K562 (cell line): ENCODE results near the gene PPP2R1A. TPM values are rescaled to one million over a fixed set of nuclear protein-coding genes. Genes with fewer than 3 reads are reported as not detected.

Experiments used
- ATAC-seq: fragments of 200-7000 bp; cut with Tn5 transposase; 3 replicates; pipeline ENCODE4 v1.9.1; 2020; ENCODE audit warnings: moderate library complexity
- BruUV-seq: library from RNA; stranded (reverse); fragments of 400-500 nt; replicated peaks from 2 replicates; lab custom pipeline; 2021; lab: Mats Ljungman, UMichigan
- CTCF ChIA-PET: fragments of 300-600 bp; formaldehyde crosslinking; extraction: SDS; loops from one replicate; lab custom pipeline; 2021; ENCODE audit warnings: low intra/inter-chr PET ratio; lab: Yijun Ruan, JAX
- POLR2A ChIA-PET: fragments of 300-600, 350-650 bp; sonication (Branson Sonifier 250); formaldehyde crosslinking; extraction: SDS; loops from one replicate; lab custom pipeline; 2021; ENCODE audit warnings: antibody characterized with exemption, inconsistent platforms; lab: Yijun Ruan, JAX
- DNase-seq, 4 experiments: peaks; one replicate each; pipeline versions ENCODE4 v3.0.0 to v3.0.0-alpha.2; 2011 to 2018; ENCODE audit warnings: low spot score in 3 of 4, mixed read lengths in 3 of 4; ENCODE audit errors: extremely low read depth in 1 of 4
- FAIRE-seq: peaks from 2 replicates; lab custom pipeline; 2011; peaks lifted over from hg19 to GRCh38; lab: Jason Lieb, UNC
- H2AFZ ChIP-seq: 2 replicates; pipeline ENCODE4 v1.6.0; 2011; ENCODE audit warnings: low read depth, low read length, control low read depth, inconsistent platforms
- H3K27ac ChIP-seq: fragments of 200-600 bp; 3 replicates; pipeline ENCODE4 v1.8.0; 2011; ENCODE audit warnings: low read depth, mild to moderate bottlenecking, control low read depth, inconsistent platforms, low read length, moderate library complexity, mixed read lengths; ENCODE audit errors: extremely low read depth
- H3K27me3 ChIP-seq, 2 experiments: fragments of 300-600 bp in 1 of 2; 2 replicates in 1 of 2; 3 replicates in 1 of 2; pipeline versions ENCODE4 v1.6.0 to v1.8.0; 2011; ENCODE audit warnings: inconsistent platforms in 2 of 2, low read length in 2 of 2, mild to moderate bottlenecking in 1 of 2, mixed read lengths in 1 of 2, moderate library complexity in 1 of 2; ENCODE audit not compliant: control insufficient read depth in 2 of 2, insufficient read depth in 2 of 2
- H3K36me3 ChIP-seq: fragments of 300-600 bp; 3 replicates; pipeline ENCODE4 v1.8.0; 2011; ENCODE audit warnings: mild to moderate bottlenecking, low read length, inconsistent platforms; ENCODE audit not compliant: control insufficient read depth, insufficient read depth
- H3K4me1 ChIP-seq, 2 experiments: fragments of 200-600 bp in 1 of 2; replicated peaks in 1 of 2; 2 replicates in 1 of 2; 3 replicates in 1 of 2; pipeline versions ENCODE4 v1.5.1 to v1.8.0; 2011; ENCODE audit warnings: inconsistent platforms in 2 of 2, low read length in 2 of 2, mild to moderate bottlenecking in 1 of 2, mixed read lengths in 1 of 2, moderate library complexity in 1 of 2; ENCODE audit not compliant: control insufficient read depth in 2 of 2, insufficient read depth in 2 of 2
- H3K4me2 ChIP-seq: 2 replicates; pipeline ENCODE4 v1.6.1; 2011; ENCODE audit warnings: low read length, control low read depth, inconsistent platforms, mixed read lengths; ENCODE audit not compliant: insufficient read depth
- H3K4me3 ChIP-seq: fragments of 200-600 bp; sonication (generic), shearing (Covaris generic); 2 replicates; pipeline ENCODE4 v1.5.1; 2016; ENCODE audit warnings: control low read depth, inconsistent platforms
- H3K79me2 ChIP-seq: fragments of 200-600 bp; 3 replicates; pipeline ENCODE4 v1.8.0; 2011; ENCODE audit warnings: low read length, inconsistent platforms; ENCODE audit not compliant: control insufficient read depth, insufficient read depth
- H3K9ac ChIP-seq, 2 experiments: 2 replicates each; pipeline versions ENCODE4 v1.6.0 to v1.6.1; 2011; ENCODE audit warnings: low read depth in 2 of 2, low read length in 2 of 2, control low read depth in 1 of 2, inconsistent platforms in 1 of 2, mild to moderate bottlenecking in 1 of 2, mixed read lengths in 1 of 2; ENCODE audit not compliant: insufficient read depth in 1 of 2
- H3K9me1 ChIP-seq: one replicate; pipeline ENCODE4 v1.6.0; 2011; ENCODE audit warnings: inconsistent platforms, mild to moderate bottlenecking, low read length, moderate library complexity; ENCODE audit not compliant: control insufficient read depth, insufficient read depth
- H3K9me3 ChIP-seq: replicated peaks from 2 replicates; pipeline ENCODE4 v1.5.1; 2011; ENCODE audit warnings: low read depth, low read length, inconsistent platforms; ENCODE audit not compliant: control insufficient read depth, insufficient read depth
- H4K20me1 ChIP-seq: replicated peaks from 2 replicates; pipeline ENCODE4 v1.6.1; 2011; ENCODE audit warnings: low read length, inconsistent platforms, mixed read lengths; ENCODE audit not compliant: control insufficient read depth, insufficient read depth
- CBX3 ChIP-seq, 2 experiments: IDR thresholded peaks; 1 replicate in 1 of 2; 2 replicates in 1 of 2; pipeline ENCODE4 v1.6.1; 2012; ENCODE audit warnings: inconsistent platforms in 2 of 2, low read length in 2 of 2, borderline replicate concordance in 1 of 2, control low read depth in 1 of 2
- POLR2A ChIP-seq: fragments of 450-650 bp; conservative IDR thresholded peaks from 2 replicates; pipeline ENCODE4 v1.6.1; 2016
- RBM34 ChIP-seq: fragments of 200-400 bp; formaldehyde crosslinking; IDR thresholded peaks from 2 replicates; pipeline ENCODE4 v1.6.1; 2018; ENCODE audit warnings: low read length, borderline replicate concordance; ENCODE audit not compliant: insufficient read depth
- SPI1 ChIP-seq: IDR thresholded peaks from 2 replicates; pipeline ENCODE4 v1.6.1; 2011; ENCODE audit warnings: low read depth, low read length, control low read depth, borderline replicate concordance
- SRSF1 ChIP-seq: fragments of 200-400 bp; formaldehyde crosslinking; IDR thresholded peaks from 2 replicates; pipeline ENCODE4 v1.6.1; 2017; ENCODE audit warnings: mild to moderate bottlenecking, low read depth, low read length, moderate library complexity
- ZNF165 ChIP-seq: fragments of 250-450 bp; sonication (Bioruptor Pico); IDR thresholded peaks from 2 replicates; pipeline ENCODE4 v1.4.0; 2020; ENCODE audit warnings: borderline replicate concordance
- ZNF778 ChIP-seq: fragments of 450-650 bp; formaldehyde crosslinking; IDR thresholded peaks from 2 replicates; pipeline ENCODE4 v1.4.0; 2020; ENCODE audit warnings: mild to moderate bottlenecking, moderate library complexity
- WGBS: fragments of 100-300 bp; shearing (Covaris generic); methylation state at CpG from one replicate; pipeline ENCODE4 v1.1.6; 2016; ENCODE audit warnings: low coverage, mixed read lengths; ENCODE audit not compliant: insufficient coverage; ENCODE audit errors: missing lambda C conversion rate; 5-methylcytosine and 5-hydroxymethylcytosine counted together
- in situ Hi-C: fragments of 300-500 bp; cut with MboI; formaldehyde crosslinking; loops from 4 replicates; pipeline ENCODE4 v1.15.0; 2018; ENCODE audit warnings: inconsistent platforms, mixed read lengths
- intact Hi-C: fragments of 100-400 bp; cut with micrococcal nuclease; formaldehyde crosslinking; loops from 2 replicates; pipeline ENCODE4 v1.14.2; 2022
- polyA plus RNA-seq, 8 experiments: library from polyadenylated mRNA; depleted of rRNA in 4 of 8; stranded (reverse) in 5 of 8; unstranded in 3 of 8; fragments of >200 nt; fragmentation: Nextera tagmentation in 2 of 8; fragmentation: Illumina TruSeq in 1 of 8; extraction: Ambion mirVana in 2 of 8; extraction: Trizol in 1 of 8; gene quantifications; 2 replicates each; pipeline versions ENCODE4 v1.2.1 to v1.2.3, GENCODE V29; 2011 to 2014; ENCODE audit warnings: inconsistent platforms in 1 of 8, missing spikeins in 1 of 8
- total RNA-seq, 7 experiments: library from RNA; depleted of rRNA in 6 of 7; stranded (reverse); fragments of >200 nt in 6 of 7; fragmentation: Illumina TruSeq in 2 of 7; extraction: Trizol in 2 of 7; gene quantifications; 2 replicates each; pipeline versions ENCODE4 v1.2.1 to v1.2.3, GENCODE V29; 2011 to 2021; ENCODE audit warnings: low replicate concordance in 1 of 7
- TF ChIP-seq, protein P1 (sequence below): fragments of 450-650 bp; formaldehyde crosslinking; conservative IDR thresholded peaks from 2 replicates; pipeline ENCODE4 v1.4.0; 2022; ENCODE audit warnings: mild to moderate bottlenecking, missing genetic modification characterization

Gene PPP2R1A
- total and polyA plus RNA-seq, 9 of the 15 experiments (the other 6 are each of a cell fraction or from before 2014, with no cell fraction given) = 10.1 to 211 (median 70.1) TPM

DNA sequence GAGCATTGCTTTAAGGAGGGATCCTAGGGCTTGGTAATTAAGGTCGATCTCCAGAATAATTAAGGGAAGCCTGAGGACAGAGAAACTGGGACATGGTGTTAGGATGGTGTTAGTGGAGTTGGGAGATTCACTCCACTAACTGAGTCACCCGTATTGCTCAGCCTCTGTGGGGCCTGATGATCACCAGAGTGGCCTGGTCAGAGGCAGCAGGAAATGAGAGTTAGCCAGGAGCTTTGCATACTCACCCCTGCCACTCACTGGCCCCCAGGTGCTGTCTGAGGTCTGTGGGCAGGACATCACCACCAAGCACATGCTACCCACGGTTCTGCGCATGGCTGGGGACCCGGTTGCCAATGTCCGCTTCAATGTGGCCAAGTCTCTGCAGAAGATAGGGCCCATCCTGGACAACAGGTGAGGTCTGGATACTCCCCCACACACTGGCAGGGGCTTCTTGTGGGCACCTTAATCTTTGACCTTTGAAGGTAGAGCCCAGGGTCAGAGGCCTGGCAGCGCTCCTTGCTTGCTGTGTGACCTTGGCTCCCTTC, 32.1 kb downstream of the PPP2R1A start:
- no TSS peak for BruUV-seq
- intact Hi-C loops (no loop called here), in situ Hi-C loops (no loop called here)
- ATAC-seq (no peak), FAIRE-seq (no peak), DNase-seq (no peak)
- CTCF ChIA-PET = no interaction called here
- H3K4me2 ChIP-seq = no peak overlapping the region
- H3K27ac ChIP-seq = no peak overlapping the region
- TF ChIP-seq RBM34 (no peak), SPI1 (no peak), CBX3 (IDR thresholded peaks at IDR 0.05; ENCODE audit: borderline replicate concordance in 1 of 2, low read length in 2 of 2) (no peak), ZNF165 (no peak), POLR2A (no peak), ZNF778 (no peak), SRSF1 (no peak)
- TF ChIP-seq, protein P1, sequence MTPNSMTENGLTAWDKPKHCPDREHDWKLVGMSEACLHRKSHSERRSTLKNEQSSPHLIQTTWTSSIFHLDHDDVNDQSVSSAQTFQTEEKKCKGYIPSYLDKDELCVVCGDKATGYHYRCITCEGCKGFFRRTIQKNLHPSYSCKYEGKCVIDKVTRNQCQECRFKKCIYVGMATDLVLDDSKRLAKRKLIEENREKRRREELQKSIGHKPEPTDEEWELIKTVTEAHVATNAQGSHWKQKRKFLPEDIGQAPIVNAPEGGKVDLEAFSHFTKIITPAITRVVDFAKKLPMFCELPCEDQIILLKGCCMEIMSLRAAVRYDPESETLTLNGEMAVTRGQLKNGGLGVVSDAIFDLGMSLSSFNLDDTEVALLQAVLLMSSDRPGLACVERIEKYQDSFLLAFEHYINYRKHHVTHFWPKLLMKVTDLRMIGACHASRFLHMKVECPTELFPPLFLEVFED = no peak
- POLR2A ChIA-PET = interaction anchor here (1.5 kb wide), 1 partner anchor 25 kb away, joined by 3 read pairs; no protein-coding TSS in a partner anchor
- WGBS = 99% methylated on average over 7 of the region's 7 CpGs
- no peaks in the 10 kb centered on the region for H3K27me3 ChIP-seq
- 0 out of 2 replicates have a peak, but pooled peaks cover 4% of the 10 kb centered on the region for H4K20me1 ChIP-seq
- no peaks in the 10 kb centered on the region for H3K9me3 ChIP-seq
- H2AFZ ChIP-seq = no peak overlapping the region
- no peak overlapping the region for H3K9ac ChIP-seq
- no peaks in the 10 kb centered on the region for H3K79me2 ChIP-seq
- no peaks in the 10 kb centered on the region for H3K4me1 ChIP-seq
- no peak overlapping the region for H3K4me3 ChIP-seq
- peaks cover 95% of the 10 kb centered on the region for H3K36me3 ChIP-seq
- H3K9me1 ChIP-seq = no peaks in the 10 kb centered on the region
